Hepatocyte (in vitro differentiated cells): ENCODE data around the gene ADIRF.

Experiments used
- CTCF ChIP-seq: fragments of 200-600 bp; sonication (generic); IDR thresholded peaks from 2 replicates; pipeline ENCODE4 v1.5.1; 2016; ENCODE audit warnings: antibody characterized with exemption, mild to moderate bottlenecking; ENCODE audit not compliant: poor library complexity
- EZH2 ChIP-seq: fragments of 200-600 bp; sonication (generic); IDR thresholded peaks from 2 replicates; pipeline ENCODE4 v1.6.1; 2016; ENCODE audit warnings: antibody characterized with exemption, mild to moderate bottlenecking, borderline replicate concordance
- EZH2phosphoT487 ChIP-seq: fragments of 200-600 bp; sonication (generic); IDR thresholded peaks from one replicate; pipeline ENCODE4 v1.6.1; 2018; ENCODE audit warnings: antibody characterized with exemption, mild to moderate bottlenecking, low read depth, moderate library complexity; ENCODE audit not compliant: unreplicated experiment, severe bottlenecking

GRCh38 chr10:86944907-86945306, 23.4 kb upstream of the ADIRF start:
- TF ChIP-seq CTCF (no peak), EZH2phosphoT487 (no peak), EZH2 (no peak)
